ENCODE results near the gene IP6K3.

The IP6K3 gene, protein sequence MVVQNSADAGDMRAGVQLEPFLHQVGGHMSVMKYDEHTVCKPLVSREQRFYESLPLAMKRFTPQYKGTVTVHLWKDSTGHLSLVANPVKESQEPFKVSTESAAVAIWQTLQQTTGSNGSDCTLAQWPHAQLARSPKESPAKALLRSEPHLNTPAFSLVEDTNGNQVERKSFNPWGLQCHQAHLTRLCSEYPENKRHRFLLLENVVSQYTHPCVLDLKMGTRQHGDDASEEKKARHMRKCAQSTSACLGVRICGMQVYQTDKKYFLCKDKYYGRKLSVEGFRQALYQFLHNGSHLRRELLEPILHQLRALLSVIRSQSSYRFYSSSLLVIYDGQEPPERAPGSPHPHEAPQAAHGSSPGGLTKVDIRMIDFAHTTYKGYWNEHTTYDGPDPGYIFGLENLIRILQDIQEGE

DNA sequence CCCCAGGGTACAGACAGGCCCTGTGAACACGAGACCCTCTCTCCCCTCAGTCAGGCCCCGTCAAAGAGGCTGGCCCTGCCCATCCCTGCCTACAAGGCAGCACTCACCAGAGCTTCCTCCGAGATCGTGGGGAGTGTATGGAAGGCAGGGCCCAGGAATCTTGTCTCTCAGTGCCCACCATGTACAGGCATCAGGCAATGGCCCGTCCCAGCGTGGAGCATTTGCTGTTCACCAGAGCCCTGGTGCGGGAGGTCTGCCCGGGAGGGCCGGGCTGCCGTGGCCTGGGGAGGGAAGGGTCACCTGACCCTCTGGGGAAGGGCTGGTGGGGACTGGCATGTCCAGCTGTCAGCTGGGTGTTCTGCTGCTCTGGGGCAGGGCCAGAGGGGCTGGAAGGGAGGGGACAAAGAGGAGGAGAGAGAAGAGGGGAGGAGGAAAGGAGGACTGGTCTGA is at the start of gene IP6K3:
Gene IP6K3, minus strand, starts transcription at position 255 of the 450 bp plus-strand sequence. CDS start 11,429 bp downstream, outside the sequence.
- DNase-seq (ENCODE audit: low spot score), result peak; percentile 95

DNA sequence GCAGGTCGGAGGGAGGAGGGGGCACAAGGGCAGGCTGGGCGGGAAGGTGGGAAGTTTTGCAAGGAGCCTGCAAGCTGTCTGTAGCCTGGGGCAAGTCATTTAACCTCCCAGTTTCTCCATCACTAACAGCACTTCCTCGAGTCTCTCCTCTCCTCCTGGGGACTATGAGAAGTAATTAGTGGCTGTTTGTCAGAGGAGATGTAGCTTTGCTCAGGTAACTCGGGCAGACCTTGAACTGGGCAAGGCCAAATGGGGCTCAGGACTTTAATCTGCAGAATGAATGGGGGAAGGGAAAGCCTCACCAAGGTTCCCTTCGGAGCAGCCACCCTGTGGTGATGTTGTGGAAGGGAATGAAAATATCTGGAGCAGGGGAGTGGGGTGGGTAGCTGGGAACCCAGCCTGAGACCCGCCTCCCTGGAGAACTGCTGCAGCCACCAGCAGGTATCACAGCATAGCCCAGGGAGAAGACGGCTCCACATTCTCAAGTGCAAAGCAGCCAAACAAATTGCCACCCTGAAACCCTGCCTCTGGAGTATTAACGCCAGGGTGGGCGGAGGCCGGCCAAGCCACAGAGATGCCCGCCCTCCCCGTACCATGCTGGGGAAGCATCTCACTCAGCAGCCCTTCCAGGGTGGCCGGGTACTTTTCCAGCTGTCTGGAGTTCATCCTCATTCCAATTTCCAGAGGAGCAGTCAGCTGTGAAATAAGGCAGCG is 48.4 kb upstream of the IP6K3 start:
- DNase-seq (ENCODE audit: low spot score), result no peak

DNA sequence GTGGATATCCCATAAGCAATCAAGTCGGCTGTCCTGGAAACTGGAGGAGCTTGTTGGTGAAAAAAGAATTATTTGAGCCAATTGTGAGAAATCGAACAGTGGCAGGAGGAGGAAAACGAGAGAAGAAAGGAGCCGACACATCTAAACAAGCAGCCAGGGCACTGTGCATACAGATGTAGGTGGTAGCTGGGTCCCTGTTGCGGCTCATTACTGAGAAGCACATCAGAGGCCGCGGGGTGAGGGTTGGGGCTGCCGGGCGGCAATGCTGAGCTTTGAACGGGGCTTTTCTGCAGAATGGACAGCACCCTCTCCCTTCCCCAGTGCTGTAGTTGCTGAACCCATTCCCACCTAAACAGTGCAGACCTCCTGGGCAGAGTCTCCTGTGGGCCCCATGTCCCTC is 46.3 kb upstream of the IP6K3 start:
- no peak for DNase-seq (ENCODE audit: low spot score)

DNA sequence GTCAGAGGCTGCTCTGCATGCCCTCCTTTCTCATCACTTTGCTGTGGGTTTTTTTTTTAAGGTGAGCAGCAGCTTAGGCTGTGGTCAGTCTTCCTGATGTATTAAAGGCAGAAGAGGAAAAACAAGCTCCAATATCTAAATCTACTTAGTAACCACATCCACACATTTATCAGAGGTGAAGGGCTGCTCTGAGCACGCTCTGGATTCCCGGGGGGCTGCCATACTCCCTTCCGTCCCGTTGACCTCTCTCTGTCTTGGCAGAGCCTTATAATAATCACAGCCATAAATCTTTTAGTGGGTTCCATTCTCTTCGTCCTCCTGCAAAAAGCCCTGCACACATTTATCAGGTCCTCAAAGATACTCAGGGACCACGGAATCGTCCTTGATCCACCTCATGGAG is 44.9 kb upstream of the IP6K3 start:
- no peak for DNase-seq (ENCODE audit: low spot score)

DNA sequence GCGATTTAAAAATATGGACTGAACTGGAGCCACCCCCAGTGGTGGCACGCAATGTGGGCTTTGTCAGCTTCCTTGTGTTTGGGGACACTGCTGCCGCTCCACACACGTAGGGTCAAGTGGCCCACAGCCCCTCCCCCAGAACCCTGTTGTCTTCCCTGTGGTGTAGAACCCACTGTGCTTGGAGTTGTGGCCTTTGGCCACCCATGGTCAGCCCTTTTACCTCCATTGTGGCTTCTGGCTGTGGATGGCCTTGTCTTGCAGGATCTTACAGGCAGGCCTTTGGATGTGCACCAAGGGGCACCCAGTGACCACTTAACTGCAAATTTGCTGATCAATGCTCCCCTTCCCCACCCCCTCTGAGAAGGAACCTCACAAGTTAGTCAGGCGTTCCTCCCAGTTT is 44.2 kb upstream of the IP6K3 start:
- no peak for DNase-seq (ENCODE audit: low spot score)

DNA sequence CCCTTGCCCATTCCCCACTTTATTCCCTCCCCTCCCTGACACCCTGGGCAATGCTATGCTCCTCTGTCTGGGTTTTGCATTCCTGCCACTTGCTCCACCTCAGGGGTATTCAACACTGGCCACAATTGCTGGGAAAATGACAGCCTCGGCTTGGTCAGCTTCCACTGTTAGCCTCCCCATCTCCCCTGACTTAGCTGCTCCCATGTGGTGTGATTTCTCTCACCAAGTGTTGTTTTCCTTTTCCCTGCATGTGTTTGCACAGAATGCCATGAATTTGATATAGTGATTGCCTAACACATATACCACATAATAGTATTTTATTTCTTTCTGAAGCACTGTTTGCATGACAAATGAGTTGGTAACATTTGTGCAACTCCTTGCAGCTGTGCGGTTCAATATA is 43.7 kb upstream of the IP6K3 start:
- no peak for DNase-seq (ENCODE audit: low spot score)

DNA sequence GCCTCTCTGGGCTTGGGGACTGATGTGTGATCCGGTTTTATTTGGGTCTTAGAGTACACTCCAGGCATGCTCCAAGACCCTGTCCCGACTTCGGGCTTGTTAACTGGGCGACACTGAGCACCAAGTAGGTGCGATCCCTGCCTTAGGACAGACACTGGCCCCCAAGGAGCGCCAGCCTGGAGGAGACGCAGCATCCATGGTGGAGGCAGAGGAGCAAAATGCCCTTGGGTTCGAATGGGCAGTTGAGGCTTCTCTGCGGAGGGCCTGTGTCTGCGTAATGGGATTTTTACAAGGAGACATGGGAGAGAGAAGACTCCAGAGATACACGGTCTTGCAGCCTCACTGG is 42.8 kb upstream of the IP6K3 start:
- no peak for DNase-seq (ENCODE audit: low spot score)

DNA sequence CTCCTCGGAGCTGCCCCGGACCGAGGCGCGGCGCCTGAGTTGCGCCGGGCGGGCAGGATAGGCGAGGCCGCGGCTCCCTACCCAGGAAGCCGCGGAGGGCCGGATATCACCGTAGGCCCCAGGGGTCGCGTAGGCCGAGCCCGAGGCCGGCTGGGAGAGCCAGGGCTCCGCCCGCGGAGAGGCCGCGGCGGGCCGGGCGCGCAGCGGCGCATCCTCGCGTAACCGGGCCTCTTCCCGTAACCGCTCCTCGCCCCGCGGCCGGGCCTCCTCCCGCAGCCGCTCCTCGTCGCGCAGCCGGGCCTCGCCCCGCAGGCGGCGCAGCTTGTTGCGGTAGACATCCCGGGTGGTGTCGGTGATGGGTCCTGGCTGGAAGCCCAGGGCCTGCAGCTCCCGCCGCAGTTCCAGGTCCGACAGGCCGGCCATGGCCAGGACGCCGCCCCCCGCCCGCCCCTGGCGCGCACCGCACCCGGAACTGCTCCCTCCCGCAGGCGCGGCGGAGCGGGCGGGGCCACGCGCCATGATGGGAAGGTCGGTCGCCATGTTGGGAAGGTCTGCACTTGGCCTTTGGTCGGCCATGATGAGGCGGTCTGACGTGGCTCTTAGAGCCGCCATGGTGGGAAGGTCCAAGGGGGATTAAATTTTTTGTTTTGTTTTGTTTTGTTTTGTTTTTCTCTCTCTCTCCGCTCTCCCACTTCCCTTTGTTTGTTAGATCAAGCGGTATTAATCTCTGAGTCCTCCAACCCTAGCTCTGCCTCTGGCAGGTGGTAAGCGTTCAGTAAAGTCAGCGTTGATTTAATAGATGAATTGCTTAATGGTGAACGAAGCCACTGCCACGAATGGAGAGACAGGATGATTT is 42.2 kb upstream of the IP6K3 start, which contains the start of gene LEMD2:
Gene LEMD2, minus strand, starts transcription at position 437 of the 856 bp plus-strand sequence. Its CDS starts 14 bp downstream, at position 423.
- peak; percentile 97 for DNase-seq (ENCODE audit: low spot score)

DNA sequence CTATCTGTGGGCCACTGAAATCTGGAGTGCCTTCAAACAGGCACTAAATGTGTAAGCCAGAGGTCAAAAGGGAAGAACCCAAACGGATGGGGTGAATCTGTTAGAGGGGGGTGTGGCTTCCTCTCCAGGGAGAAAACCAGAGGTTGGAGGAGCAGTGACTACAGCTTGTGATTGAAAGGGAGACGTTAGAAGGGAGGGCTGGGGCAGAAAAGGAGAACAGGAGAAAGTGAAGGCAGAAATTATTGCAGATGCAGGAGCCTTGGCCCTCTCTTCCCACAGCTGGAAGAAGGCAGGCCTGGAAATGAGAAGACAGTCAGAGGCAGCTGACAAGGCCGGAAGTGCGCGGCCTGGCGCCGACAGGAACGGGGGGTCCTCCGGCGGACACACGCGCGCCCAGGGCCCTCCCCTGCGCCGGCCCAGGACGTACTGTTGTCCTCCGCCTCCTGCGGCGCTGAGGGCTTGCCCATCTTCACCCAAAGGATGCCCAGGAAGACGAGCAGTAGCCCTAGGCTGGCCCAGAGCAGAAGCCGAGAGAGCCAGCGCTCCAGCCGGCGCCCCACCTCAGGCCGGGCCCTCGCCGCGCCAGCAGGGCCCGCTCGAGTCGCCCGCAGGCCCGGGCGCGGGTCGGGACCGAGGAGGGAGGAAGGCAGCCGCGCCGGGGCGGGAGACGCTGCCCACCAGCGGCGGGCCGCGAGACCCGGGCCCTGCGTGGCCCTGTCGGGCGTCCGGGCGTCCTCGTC is 41.4 kb upstream of the IP6K3 start:
- peak; percentile 78 for DNase-seq (ENCODE audit: low spot score)

DNA sequence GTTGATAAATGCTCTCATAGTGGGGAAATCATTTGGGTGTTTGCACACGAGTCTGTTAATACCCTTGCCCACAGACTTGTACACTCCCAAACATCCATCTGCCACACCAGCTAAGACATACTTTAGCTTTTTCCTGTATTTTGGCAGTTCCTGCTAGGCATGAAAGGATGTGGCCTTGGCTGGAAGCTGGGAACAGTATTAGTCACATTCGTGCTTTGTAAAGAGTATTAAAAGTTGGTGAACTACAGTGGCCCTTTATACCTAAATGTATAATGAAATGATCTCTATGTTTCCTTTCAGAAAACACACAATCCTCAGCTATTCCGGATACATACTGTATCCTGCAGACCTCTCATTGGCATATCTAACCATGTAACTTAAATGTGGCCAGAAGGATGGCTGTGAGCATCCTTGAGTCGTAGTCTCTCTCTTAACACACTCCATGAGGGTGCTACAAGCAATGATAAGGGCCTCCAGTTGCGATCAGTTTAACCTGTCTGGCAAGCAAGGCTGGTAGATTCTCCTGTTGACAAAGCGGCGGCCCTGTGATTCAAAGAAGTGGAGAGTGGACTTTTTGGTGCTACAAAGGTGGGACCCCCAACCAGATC is 40.7 kb upstream of the IP6K3 start:
- no peak for DNase-seq (ENCODE audit: low spot score)

DNA sequence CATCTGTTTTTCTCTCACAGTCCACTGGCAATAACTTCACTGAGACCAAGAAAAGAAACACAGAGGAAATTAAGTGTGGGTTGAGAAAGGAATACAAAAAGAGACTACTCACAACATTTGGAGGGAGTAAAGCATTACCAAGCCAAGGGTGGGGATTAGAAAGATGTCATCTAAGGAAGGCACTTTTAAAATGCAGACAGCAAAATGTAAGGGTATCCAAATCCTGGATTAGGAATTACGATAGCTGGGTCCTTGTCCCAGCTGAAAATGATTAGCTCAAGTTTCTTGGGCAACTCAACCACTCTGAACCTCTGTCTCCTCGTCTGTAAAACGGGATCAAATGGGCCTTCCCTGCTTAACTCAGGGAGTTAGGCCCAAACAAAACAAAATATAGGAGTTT is 40.0 kb upstream of the IP6K3 start:
- DNase-seq (ENCODE audit: low spot score), result no peak

DNA sequence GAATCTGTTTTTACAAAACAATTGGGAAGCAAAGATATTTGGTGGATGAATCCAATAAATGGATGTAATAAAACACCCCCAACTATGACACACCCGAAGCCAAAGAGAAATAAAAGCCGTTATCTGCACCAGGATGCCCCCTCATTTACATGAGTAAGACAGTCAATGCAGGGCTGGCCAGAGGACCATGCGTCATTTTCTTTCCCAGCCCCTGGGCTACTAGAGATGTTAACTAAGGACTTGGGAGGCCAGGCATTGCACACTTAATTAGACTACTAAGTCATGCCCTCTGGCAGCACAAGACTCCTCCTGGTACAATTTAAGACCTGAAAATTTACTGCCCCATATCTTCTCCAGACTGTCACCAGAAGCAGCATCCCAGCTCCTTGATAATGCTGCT is 39.1 kb upstream of the IP6K3 start:
- no peak for DNase-seq (ENCODE audit: low spot score)

DNA sequence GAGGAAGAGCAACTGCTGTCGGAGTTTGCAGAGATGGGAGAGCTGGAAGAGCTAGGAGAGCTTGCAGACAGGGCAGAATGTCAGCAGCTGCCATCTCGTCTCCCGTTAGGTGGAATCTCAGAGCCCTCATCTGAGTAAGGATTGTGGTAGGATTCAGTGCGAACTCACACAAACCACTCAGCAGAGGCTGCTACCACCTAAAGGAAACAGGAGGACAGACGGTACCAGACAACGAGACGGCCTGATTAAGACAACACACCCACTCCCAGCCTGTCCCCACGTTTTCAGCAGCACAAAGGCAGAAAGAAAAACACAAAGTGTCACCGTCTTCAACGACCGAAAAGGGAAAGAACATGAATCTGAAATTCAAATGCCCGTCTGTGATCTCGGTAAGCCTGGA is 38.1 kb upstream of the IP6K3 start:
- DNase-seq (ENCODE audit: low spot score), result peak; percentile 67

DNA sequence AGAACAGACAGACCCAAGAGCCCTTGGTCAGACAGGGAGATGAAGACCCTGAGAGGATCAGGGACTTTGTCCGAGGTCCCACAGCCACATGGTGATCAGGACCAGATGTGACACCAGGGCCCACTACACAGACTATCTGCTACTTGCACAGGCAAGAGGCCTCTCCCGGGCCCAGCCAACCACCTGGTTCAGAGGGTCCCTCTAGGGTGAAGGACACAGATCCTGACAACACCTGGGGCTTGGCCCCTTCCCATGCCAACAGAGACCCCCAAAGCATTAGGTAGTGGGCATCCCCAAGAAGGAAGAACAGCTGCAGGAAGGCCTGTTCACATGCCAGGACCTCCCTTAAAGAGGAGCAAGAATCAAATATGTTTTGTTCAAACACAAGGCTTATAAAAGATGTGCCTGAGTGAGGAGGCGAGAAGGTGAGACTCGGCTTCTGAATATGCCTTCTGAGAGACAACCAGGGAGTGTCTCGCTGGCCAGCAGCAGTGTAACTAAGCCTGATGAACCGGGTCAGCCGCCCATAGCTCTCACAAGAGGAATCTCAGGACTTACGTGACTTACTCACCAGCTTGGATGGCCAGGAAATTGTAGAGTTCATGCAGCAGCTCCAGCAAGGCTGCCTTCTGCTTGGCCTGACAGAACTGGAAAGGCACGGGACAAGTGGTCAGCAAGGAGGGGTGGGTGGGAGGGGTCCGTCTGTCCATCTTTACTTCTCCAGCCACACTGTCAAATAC is 37.2 kb upstream of the IP6K3 start:
- DNase-seq (ENCODE audit: low spot score), result no peak

DNA sequence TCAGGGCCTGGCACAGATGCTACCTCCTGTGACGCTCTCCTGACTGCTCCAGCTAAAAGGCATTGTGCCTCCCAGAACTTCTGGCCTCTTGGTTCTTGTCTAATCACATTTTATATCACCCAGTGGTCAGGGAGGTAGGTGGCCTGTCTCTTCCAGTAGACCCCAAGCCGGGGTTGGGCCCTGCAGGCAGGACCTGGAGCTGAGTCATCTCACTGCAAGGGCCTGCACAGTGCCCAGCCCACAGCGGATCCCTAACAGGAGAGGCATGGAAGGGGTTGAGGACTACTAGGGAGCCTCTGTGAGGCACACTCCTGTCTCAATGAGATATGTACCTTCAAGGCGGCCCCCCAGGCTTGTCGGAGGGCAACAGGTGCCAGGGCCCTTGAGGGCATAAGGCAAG is 35.9 kb upstream of the IP6K3 start:
- DNase-seq (ENCODE audit: low spot score), result no peak

DNA sequence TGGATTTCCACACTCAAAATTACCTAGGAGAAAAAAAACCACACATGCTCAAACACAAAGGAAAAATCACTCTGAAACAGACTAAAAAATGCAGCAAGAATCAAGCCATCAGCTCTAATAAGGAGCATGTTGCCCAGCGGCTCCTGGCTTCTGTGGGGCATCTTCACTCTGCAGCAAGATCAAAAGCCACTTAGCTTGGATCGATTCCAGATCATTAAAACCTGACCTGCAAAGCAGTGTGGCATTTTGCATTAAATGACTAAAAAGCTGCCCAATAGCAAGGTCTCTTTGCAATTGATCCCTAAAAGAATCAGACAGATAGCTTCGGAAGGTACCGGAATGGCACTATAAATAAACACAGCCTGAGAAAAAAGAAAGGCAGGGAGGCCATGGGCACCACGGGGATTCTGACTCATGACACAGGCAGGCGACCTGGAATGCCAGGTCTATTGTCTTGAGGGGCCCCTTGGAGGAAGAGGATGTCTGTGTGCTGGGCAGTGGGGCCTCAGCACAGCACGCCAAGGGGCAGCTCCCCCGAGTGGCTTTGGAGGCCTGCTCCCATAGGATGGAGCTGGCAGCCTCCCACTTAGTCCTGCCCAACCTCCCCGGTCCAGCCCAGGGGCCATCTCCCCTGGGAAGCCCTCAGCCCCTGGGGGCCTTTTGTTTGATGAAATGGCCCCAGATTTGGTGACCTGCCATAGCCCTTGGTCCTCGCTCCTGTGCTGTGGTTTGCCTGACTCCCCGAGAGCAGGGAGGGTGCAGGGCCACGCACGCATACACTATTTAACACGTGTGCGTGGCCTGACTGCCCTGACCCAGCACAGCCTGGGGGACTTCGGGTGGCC is 34.6 kb upstream of the IP6K3 start:
- no peak for DNase-seq (ENCODE audit: low spot score)

DNA sequence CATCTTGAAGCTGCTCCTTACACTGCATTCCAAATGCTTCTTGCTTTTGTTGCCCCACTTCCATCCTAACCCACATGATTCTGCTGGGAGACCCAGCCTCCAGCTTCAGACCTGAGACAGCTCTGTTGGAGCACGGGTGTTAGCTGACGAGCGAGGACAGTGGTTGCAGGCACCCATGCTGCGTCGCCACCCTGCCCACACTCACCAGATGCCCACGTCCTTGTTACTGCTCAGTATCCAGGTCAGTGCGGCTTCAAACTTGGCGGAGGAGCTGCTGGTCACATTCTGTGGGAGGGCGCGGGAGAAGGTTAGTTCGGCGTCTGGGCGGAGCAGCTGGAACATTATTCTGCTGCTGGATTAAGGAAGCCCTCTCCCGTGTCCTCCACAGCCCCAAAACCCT is 33.2 kb upstream of the IP6K3 start:
- DNase-seq (ENCODE audit: low spot score), result no peak

DNA sequence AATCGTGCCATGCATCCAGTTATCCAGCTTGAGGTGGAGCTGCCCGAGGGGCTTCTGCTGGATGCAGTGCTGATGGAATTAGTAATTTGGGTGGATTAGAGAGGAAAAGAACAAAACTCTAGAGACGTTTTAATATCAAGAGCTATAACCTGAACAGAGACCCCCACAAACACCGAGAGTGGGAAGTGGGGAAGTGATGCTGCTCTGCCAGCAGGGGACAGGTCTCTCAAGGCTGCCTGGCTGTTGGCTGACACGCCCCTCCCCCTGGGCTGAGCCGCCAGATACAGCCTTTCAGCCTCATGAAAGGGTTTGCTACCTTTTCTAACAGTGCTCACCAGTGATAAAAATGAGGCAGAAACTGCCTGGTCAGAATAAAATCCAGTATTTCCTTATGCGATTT is 32.6 kb upstream of the IP6K3 start:
- no peak for DNase-seq (ENCODE audit: low spot score)

DNA sequence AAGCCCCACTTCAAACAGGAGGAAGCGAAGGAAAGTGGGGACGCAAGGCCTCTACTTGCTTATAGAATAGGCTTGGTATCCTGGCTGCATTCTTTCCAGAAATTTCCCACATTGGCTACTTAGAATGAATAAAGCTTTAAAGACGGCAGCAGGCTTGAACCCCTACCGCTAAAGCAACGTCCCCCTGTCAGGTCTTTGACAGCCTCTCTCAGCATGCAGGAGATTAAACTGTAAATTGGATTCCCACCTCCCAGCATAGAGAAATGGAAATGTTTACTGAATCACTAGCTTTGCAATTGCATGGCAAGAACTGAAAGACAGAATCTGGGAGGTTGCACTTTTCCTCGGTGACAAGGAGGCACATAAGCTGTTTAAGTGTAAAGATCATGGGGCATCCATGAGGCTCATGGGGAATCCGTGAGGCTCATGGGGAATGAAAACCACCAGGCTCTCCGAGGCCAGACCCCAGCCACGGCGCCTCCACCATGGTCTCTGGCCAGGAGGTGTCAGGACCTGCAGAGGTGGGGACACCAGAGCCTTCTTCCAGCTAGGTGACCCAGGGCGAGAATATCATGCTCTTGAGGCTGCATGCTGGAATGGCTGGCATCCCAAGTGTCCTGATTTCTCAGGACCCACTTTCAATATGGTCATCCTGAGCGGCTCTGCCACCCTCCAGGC is 31.9 kb upstream of the IP6K3 start:
- no peak for DNase-seq (ENCODE audit: low spot score)
